Stimulated activated naive CD8-positive, alpha-beta T cell treated with anti-CD3 and anti-CD28 coated beads, Interleukin-15, Interleukin-2, amounts not matched to agents 100 ng/mL and 50 ng/mL, for 24 hours (primary cell): Measurements from ENCODE around the gene CNTNAP4.

Source experiments
- H3K27ac Mint-ChIP-seq: one replicate; pipeline ENCODE4 v1.8.0; 2021; ENCODE audit warnings: mild to moderate bottlenecking, mixed read lengths
- H3K27me3 Mint-ChIP-seq: one replicate; pipeline ENCODE4 v1.8.0; 2021; ENCODE audit warnings: mixed read lengths
- H3K36me3 Mint-ChIP-seq: one replicate; pipeline ENCODE4 v1.8.0; 2021; ENCODE audit warnings: low read depth, mixed read lengths
- H3K4me1 Mint-ChIP-seq: one replicate; pipeline ENCODE4 v1.8.0; 2021; ENCODE audit warnings: low read depth, mixed read lengths
- H3K4me3 Mint-ChIP-seq: one replicate; pipeline ENCODE4 v1.8.0; 2021; ENCODE audit warnings: mild to moderate bottlenecking, mixed read lengths
- H3K9me3 Mint-ChIP-seq: one replicate; pipeline ENCODE4 v1.8.0; 2021; ENCODE audit warnings: mixed read lengths

Gene CNTNAP4

DNA sequence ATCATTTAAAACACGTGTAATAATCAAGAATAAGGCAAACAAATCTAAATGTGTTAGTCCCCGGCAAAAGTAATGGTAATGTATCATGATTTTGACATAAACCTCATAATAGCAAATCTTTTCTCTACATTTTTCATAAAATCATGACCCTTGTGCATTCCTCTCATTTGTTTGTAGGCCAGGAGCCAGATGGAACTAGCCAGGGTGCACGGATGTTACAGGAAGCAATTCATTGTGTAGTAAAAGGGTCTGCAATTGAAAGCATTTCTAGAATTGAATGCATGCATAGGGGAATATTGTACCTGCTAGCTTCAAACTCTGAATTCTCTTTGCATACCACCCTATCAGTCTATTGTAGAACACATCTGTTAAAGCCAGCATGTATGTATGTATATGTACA is 66.6 kb downstream of the CNTNAP4 start:
- Mint-ChIP-seq H3K27me3 (no peaks in the 10 kb centered on the region), H3K9me3 (peaks cover 15% of the 10 kb centered on the region), H3K27ac (no peak overlapping the region), H3K4me3 (no peak overlapping the region), H3K4me1 (no peaks in the 10 kb centered on the region), H3K36me3 (no peaks in the 10 kb centered on the region)

DNA sequence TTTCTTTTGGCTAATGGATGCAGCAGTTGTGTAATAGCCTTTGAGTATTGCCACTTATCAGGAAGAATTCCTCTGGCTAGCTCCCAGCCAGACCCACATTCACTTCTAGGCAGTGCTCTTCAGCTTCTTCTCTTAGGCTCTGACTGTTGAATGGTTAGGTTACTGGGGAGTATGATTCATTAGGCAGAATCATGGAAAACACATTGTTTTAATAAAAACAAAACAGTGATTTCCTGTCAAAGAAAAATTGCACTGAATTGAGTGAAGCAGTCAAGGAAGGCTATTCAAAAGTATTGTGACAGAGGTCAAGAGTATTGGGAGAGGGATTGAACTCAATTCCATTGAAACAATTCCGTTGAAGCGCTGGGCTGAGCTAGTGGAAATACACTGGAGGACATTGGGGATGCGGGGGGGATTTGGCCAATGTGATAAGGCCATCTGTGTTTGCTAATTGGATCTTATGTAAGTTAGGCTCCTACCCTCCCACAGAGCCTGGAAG is 68.0 kb downstream of the CNTNAP4 start:
- no peak overlapping the region for H3K4me3 Mint-ChIP-seq
- no peaks in the 10 kb centered on the region for H3K4me1 Mint-ChIP-seq
- H3K36me3 Mint-ChIP-seq, result no peaks in the 10 kb centered on the region
- H3K9me3 Mint-ChIP-seq, result peaks cover 15% of the 10 kb centered on the region
- H3K27ac Mint-ChIP-seq, result no peak overlapping the region
- H3K27me3 Mint-ChIP-seq, result no peaks in the 10 kb centered on the region

DNA sequence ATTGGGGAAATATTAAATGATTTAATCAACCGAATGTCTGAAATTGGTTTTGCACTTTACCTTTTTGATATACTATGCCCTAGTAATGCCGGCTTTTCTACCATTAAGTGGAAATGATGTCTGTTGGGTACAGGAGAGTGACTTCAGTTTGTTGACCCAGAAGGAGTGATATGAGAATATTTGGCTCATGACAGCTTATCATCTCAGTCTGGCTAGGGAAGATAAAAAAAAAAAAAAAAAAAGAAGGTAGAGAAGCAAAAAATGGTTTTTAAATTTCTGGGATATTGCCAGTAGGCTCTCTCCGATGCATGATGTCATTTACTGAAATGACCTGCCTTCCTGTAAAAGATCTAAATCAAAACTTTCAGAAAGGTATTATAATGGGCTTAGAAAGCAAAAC is 69.0 kb downstream of the CNTNAP4 start:
- Mint-ChIP-seq H3K4me3 (no peak overlapping the region), H3K36me3 (no peaks in the 10 kb centered on the region), H3K9me3 (peaks cover 11% of the 10 kb centered on the region), H3K27me3 (no peaks in the 10 kb centered on the region), H3K27ac (no peak overlapping the region), H3K4me1 (no peaks in the 10 kb centered on the region)

DNA sequence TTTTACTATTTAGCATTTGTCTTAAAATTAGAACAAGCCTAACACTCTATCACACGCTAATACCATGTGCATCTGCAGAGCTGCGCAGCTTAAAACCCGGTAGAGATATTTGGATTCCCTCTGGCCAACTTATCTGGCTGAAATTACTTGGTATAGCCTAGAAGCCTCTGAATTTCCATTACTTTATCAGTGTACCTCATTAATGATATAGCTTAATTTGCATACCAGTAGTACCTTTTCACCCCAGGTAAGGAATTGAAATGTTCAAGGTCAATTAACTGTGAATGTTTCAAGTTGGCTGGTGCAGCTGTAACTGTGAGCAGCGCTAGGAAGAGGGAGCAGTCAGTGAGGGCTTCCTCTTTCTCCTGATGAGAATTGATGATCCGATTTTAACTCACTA is 74.2 kb downstream of the CNTNAP4 start:
- H3K4me3 Mint-ChIP-seq, result no peak overlapping the region
- H3K9me3 Mint-ChIP-seq, result no peaks in the 10 kb centered on the region
- H3K27me3 Mint-ChIP-seq, result no peaks in the 10 kb centered on the region
- H3K4me1 Mint-ChIP-seq, result no peaks in the 10 kb centered on the region
- H3K27ac Mint-ChIP-seq, result no peak overlapping the region
- H3K36me3 Mint-ChIP-seq, result no peaks in the 10 kb centered on the region

DNA sequence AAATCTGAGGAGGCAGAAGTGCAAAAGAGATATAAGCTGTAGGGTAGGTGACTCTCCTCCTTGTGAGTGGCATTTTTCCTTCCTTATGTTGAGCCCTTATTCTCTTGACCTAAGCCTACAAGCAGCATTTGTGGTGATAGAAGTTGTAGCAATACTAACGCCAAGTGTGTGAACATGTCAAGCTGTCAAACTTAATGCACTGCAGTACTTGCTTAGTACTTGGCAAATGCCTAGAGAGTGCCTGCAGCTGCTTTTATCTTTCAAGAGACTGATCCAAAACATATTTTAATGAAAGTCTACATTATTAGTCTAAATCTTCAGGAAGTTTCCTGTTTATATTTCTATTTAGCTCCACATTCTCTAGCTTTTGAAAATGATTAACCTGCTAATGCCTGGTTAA is 83.2 kb downstream of the CNTNAP4 start:
- H3K27me3 Mint-ChIP-seq, result no peaks in the 10 kb centered on the region
- no peaks in the 10 kb centered on the region for H3K4me1 Mint-ChIP-seq
- no peak overlapping the region for H3K4me3 Mint-ChIP-seq
- no peaks in the 10 kb centered on the region for H3K36me3 Mint-ChIP-seq
- no peak overlapping the region for H3K27ac Mint-ChIP-seq
- peaks cover 11% of the 10 kb centered on the region for H3K9me3 Mint-ChIP-seq

DNA sequence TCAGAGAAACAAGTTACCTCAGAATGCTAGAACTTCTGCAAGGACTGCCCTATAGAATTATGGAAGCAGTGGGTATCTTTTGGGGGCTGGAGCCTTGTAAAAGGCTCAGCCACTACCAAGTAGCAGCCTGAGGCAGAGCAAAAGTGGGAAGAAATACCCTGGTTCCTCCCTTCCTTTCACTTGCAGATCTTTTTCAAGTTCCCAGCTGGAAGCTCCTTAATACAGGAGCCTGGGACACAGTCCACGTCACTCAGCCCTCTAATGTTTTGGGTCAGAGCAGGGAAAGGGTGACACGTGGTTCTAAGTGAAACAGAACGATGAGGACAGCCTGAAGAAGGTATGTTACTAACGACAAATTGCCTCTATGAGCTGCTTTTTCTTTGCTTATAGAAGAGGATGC is 93.1 kb downstream of the CNTNAP4 start:
- H3K9me3 Mint-ChIP-seq, result peaks cover under 1% of the 10 kb centered on the region
- H3K4me1 Mint-ChIP-seq, result no peaks in the 10 kb centered on the region
- no peaks in the 10 kb centered on the region for H3K36me3 Mint-ChIP-seq
- no peak overlapping the region for H3K27ac Mint-ChIP-seq
- no peak overlapping the region for H3K4me3 Mint-ChIP-seq
- H3K27me3 Mint-ChIP-seq, result no peaks in the 10 kb centered on the region

DNA sequence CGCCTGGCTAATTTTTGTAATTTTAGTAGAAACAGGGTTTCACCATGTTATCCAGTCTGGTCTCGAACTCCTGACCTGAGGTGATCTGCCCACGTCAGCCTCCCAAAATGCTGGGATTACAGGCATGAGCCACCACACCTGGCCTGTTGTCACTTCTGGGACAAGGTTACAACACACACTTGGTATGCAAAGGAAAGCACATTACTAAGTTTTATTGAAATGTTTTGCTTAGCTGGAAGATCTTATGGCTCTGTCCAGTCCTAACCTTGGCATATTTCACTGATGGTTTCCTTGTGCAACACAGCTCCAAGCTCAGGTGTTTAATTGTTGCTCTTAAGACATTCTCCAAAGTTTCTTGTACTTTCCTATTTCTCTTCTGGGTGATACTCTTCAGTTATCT is 94.2 kb downstream of the CNTNAP4 start:
- H3K9me3 Mint-ChIP-seq, result peaks cover 9% of the 10 kb centered on the region
- H3K4me1 Mint-ChIP-seq, result no peaks in the 10 kb centered on the region
- no peaks in the 10 kb centered on the region for H3K27me3 Mint-ChIP-seq
- no peaks in the 10 kb centered on the region for H3K36me3 Mint-ChIP-seq
- no peak overlapping the region for H3K27ac Mint-ChIP-seq
- no peak overlapping the region for H3K4me3 Mint-ChIP-seq

DNA sequence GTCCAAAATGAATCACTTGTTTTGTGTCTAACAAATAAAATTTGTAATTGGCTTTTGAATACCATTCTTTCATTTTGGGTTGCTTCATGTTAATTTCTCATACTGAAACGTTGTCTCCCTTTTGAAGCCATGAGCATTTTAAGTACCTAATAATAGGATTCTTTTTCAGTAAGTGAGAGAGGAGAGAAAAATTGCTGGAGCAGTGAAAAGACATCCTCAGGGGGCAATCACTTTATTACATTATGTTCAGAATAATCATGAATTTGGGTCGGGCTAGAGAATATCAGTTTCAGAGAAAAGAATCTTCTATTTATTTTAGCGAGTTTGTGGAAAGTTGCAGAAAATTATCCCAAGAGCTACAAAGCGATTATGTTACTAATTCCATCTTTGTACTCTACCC is 96.8 kb downstream of the CNTNAP4 start:
- H3K27me3 Mint-ChIP-seq, result no peaks in the 10 kb centered on the region
- no peaks in the 10 kb centered on the region for H3K36me3 Mint-ChIP-seq
- H3K4me3 Mint-ChIP-seq, result no peak overlapping the region
- H3K27ac Mint-ChIP-seq, result no peak overlapping the region
- H3K9me3 Mint-ChIP-seq, result peaks cover 16% of the 10 kb centered on the region
- no peaks in the 10 kb centered on the region for H3K4me1 Mint-ChIP-seq

DNA sequence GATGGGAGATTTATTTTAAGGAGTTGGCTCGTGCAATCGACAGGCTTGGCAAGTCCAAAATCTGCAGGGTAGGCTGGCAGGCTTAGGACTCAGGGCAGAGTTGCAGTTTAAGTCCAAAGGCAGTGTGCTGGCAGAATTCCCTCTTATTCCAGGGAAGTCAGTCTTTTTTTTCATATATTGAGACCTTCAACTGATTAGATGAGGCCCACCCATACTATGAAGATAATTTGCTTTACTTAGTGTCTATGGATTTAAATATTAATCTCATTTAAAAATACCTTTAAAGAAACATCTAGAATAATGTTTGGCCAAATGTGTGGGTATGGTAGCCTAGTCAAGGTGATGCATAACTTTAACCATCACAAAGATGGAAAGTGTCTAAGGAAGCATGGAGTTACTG is 99.8 kb downstream of the CNTNAP4 start:
- peaks cover 19% of the 10 kb centered on the region for H3K9me3 Mint-ChIP-seq
- no peaks in the 10 kb centered on the region for H3K4me1 Mint-ChIP-seq
- no peaks in the 10 kb centered on the region for H3K36me3 Mint-ChIP-seq
- H3K27me3 Mint-ChIP-seq, result no peaks in the 10 kb centered on the region
- no peak overlapping the region for H3K27ac Mint-ChIP-seq
- no peak overlapping the region for H3K4me3 Mint-ChIP-seq

DNA sequence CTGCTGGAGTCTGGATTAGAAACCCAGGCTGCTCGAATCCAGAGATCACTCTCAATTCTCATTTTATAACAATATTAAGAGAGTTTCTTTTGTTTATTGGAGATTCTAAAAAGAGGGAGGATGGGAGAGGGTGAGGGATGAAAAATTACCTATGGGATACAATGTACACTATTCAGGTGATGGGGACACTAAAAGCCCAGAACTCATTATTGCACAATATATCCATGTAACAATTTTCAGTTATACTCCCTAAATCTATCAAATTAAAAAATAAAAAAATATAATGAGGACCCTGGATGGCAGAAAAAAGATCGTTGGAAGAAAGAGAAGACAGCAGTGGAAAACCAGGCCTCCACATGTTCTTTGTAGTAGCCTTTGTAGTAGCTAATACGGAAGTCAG is 100.8 kb downstream of the CNTNAP4 start:
- Mint-ChIP-seq H3K27ac (no peak overlapping the region), H3K36me3 (no peaks in the 10 kb centered on the region), H3K4me3 (no peak overlapping the region)

DNA sequence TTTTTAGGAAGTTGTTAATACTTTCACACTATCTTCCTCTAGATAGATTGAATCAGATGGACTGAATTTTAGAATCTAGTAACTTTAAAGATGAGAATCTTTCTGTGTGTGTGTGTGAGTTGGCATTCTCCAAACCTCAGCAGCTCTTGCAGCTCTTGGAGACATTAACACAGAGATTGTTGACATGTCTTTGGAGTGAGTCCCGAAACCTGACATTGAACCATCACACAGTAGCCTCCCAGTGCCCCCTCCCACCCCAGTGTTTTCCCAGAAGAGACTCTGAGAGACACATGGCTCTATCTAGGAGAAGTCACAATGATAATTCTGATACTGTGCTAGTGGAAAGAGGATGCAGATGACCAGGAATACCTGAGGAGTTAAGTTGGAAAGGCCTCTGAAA is 103.9 kb downstream of the CNTNAP4 start:
- Mint-ChIP-seq H3K27ac (no peak overlapping the region), H3K4me3 (no peak overlapping the region), H3K9me3 (peaks cover 13% of the 10 kb centered on the region), H3K27me3 (no peaks in the 10 kb centered on the region), H3K36me3 (no peaks in the 10 kb centered on the region), H3K4me1 (no peaks in the 10 kb centered on the region)

More for the DNA sequence above, 100.8 kb downstream of the CNTNAP4 start:
- H3K27me3 Mint-ChIP-seq, result no peaks in the 10 kb centered on the region
- H3K4me1 Mint-ChIP-seq, result no peaks in the 10 kb centered on the region
- H3K9me3 Mint-ChIP-seq, result peaks cover 19% of the 10 kb centered on the region

DNA sequence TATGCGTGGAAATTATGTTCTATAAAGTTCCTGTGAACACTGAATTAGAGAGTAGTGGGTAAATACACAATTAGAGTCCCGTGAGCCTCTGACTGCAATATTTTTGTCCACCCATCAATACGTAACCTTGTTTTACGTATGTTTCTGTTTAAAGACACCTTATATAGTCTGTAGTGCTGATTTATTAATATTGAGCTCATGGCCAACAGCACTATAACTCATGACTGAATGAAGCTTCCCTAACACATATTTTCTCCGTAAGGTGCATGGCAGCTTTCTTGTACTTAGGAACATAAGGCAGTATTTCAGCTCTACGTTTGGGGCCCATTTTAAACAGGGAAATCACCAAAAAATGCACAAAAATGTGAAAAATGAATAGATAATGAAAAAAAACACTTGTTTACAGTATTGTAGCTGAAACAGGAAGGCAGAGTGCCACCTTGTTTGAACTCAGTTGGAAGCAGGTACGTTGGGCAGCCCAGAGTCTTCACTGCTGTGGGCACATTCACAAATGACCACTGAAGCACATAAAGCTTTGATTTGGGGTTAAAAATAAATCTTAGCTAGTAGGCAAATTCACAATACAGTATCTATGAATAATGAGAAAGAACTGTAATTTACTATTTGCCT is 108.5 kb downstream of the CNTNAP4 start:
- Mint-ChIP-seq H3K27ac (no peak overlapping the region), H3K4me3 (no peak overlapping the region), H3K36me3 (no peaks in the 10 kb centered on the region), H3K4me1 (no peaks in the 10 kb centered on the region), H3K27me3 (no peaks in the 10 kb centered on the region), H3K9me3 (no peaks in the 10 kb centered on the region)

DNA sequence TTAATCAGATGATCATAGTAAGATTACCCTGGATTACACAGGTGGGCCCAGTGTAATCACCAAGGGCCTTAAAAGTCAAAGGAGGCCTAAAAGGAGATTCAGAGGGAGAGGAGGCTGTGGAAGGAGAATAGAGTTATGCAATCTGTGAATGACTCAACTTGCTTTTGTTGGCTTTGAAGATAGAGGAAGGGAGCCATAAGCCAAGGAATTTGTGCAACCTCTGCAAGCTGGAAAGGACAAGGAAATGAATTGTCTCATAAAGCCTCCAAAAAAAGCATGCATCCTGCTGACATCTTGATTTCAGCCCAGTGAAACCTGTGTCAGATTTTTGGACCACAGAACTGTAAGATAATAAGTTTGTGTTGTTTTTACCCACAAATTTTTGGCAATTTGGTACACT is 109.6 kb downstream of the CNTNAP4 start:
- Mint-ChIP-seq H3K9me3 (no peaks in the 10 kb centered on the region), H3K4me3 (no peak overlapping the region), H3K27ac (no peak overlapping the region), H3K27me3 (no peaks in the 10 kb centered on the region), H3K4me1 (no peaks in the 10 kb centered on the region), H3K36me3 (no peaks in the 10 kb centered on the region)

DNA sequence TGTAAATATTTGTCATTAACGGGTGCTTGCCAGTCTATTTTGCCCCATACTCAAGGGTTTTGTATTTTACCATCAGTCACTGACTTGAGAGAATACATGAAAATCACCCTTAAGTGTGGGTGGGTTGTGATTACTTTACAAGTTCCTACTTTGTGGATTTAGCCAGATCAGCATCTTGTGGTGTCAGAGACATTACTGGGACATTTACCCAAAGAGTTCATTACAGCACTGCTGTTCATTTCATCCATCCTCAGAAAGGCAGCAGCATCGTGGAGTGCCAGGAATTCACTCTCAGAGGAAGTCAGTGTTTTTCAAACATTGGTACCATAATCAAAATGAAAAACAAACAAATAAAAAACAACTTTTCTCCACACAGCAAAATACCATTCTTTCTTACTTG is 110.8 kb downstream of the CNTNAP4 start:
- Mint-ChIP-seq H3K36me3 (no peaks in the 10 kb centered on the region), H3K9me3 (no peaks in the 10 kb centered on the region), H3K4me1 (no peaks in the 10 kb centered on the region), H3K27ac (no peak overlapping the region), H3K4me3 (no peak overlapping the region), H3K27me3 (no peaks in the 10 kb centered on the region)

DNA sequence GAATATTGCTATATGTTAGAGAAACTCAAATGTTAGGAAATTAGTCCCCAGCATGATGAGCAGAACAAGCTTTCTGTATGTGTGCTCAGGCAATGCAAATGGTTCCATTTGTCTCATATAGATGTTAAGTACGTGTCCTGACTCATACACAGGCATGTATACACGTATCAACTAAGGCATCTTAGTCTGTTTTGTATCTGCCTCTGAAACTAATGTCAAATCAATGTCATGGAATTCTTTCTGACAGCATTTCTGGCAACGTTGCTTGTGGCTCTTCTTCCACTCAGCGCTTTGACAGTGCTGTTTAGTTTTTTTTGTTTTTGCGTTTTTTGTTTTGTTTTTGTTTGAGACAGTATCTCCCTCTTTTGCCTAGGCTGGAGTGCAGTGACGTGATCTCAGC is 111.9 kb downstream of the CNTNAP4 start:
- Mint-ChIP-seq H3K9me3 (no peaks in the 10 kb centered on the region), H3K27ac (no peak overlapping the region), H3K36me3 (no peaks in the 10 kb centered on the region), H3K4me3 (no peak overlapping the region), H3K27me3 (no peaks in the 10 kb centered on the region), H3K4me1 (no peaks in the 10 kb centered on the region)

DNA sequence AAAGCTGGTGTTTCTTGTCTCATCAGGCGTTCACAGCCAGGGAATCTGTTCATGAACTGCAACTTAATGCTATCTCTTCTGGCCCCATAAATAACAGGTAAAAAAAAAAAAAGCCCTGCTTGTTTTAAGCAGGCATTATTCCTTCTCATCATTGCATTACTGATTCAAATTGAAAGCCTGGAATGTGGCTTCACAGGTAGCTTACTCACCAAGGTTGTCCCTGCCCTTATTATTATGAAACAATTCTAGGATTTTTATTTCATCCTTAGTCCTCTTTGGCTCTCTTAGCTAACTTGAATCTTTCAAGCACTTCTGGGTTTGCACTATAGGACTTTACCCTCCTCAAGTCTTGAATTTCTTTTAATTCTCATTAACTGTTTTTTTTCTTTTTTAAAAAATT is 113.3 kb downstream of the CNTNAP4 start:
- H3K27ac Mint-ChIP-seq, result no peak overlapping the region

More for the DNA sequence above, 113.3 kb downstream of the CNTNAP4 start:
- no peaks in the 10 kb centered on the region for H3K27me3 Mint-ChIP-seq
- H3K4me3 Mint-ChIP-seq, result no peak overlapping the region
- H3K4me1 Mint-ChIP-seq, result no peaks in the 10 kb centered on the region
- no peaks in the 10 kb centered on the region for H3K9me3 Mint-ChIP-seq
- no peaks in the 10 kb centered on the region for H3K36me3 Mint-ChIP-seq
